ENCODE results near the gene ST7.

ST7 gene

DNA sequence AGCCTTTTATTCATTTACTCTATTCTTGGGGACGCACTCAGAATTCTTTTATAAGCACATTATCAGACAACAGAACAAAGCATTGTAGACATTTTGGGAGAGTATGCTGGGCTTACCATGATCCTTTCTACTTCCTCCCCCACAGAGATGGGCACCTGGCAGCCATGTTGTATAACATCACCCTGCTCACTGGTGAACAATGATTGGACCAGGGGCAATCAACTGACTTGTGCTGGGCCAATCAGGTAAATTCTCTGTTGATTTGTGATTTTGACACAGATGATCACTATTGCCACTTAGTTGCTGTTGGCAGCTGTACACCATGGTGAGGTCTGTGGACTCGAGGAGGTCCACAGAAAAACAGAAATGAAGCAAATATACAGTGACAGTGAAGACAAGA is 325.9 kb downstream of the ST7 start:
- TF ChIP-seq, protein P1, sequence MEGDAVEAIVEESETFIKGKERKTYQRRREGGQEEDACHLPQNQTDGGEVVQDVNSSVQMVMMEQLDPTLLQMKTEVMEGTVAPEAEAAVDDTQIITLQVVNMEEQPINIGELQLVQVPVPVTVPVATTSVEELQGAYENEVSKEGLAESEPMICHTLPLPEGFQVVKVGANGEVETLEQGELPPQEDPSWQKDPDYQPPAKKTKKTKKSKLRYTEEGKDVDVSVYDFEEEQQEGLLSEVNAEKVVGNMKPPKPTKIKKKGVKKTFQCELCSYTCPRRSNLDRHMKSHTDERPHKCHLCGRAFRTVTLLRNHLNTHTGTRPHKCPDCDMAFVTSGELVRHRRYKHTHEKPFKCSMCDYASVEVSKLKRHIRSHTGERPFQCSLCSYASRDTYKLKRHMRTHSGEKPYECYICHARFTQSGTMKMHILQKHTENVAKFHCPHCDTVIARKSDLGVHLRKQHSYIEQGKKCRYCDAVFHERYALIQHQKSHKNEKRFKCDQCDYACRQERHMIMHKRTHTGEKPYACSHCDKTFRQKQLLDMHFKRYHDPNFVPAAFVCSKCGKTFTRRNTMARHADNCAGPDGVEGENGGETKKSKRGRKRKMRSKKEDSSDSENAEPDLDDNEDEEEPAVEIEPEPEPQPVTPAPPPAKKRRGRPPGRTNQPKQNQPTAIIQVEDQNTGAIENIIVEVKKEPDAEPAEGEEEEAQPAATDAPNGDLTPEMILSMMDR (IDR thresholded peaks at IDR 0.05; ENCODE audit: unreplicated experiment in 3 of 3), result no peak
- Mint-ChIP-seq H3K4me3 (no peak overlapping the region), H3K27me3 (ENCODE audit: low read depth) (peaks cover 11% of the 10 kb centered on the region), H3K36me3 (ENCODE audit: low read depth) (no peaks in the 10 kb centered on the region), H3K27ac (no peak overlapping the region), H3K4me1 (no peaks in the 10 kb centered on the region), H3K9me3 (no peaks in the 10 kb centered on the region)

All from nephron (organoid).